ENCODE results near the gene OLFML3.
A peak's percentile ranks its signal among the peaks of the same experiment; 100 is the strongest.

Gene OLFML3

DNA sequence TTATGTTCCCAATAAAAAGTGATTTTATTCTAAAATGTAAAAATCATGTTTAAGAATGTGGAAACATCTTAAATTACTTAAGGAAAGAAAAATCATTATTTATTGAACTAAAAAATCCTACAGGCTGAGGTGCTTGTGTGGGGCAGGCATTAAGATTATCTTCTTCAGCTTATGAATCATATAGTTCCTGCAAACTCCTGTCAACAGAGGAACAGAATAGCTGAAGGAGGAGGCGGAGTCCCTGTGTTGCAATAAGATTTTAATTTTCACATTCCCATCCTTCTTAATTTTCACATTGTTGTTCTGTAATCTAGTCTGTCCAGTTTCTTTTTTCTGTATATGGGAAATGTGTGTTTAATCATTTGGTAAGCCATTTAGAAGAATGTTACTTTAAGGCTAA, 20.6 kb upstream of the OLFML3 start:
- Histone ChIP-seq H3K27ac (ENCODE audit: low read depth, low read length) (no peak overlapping the region), H3K4me3 (ENCODE audit: low read length) (no peak overlapping the region), H3K27me3 (ENCODE audit: control insufficient read depth, insufficient read depth, low read length) (no peaks in the 10 kb centered on the region), H3K4me1 (ENCODE audit: control insufficient read depth, insufficient read depth, low read length) (no peaks in the 10 kb centered on the region), H3K36me3 (ENCODE audit: control insufficient read depth, insufficient read depth, low read length) (peaks cover 8% of the 10 kb centered on the region), H3K9ac (ENCODE audit: low read length) (no peak overlapping the region)

DNA sequence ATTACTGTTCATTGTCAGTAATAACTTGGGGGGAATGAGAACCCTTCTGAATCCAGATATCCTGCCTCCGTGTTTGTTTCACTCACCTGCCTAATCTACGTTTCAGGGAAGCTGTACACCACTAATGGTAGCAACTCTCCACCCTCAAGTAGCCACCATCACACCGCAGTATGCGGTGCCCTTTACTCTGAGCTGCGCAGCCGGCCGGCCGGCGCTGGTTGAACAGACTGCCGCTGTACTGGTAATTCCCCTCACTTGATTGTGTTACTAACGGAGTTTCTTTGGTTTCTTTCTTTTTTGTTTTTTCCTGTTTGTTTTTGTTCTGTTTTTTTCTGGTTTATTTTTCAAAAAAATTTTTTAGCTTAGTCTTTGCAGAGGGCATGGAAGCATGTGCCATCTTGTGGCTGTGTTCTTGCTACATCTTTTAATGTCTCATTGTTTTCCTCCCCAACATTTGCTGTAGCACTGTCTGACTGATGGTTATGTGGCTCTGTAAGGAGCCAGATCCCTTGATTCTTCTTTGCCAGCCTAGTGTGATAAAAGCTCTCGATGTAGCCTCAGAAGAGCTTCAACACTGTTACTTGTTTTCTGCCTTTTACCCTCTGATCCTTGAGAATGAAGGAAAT, 15.9 kb upstream of the OLFML3 start:
- H3K27me3 ChIP-seq (ENCODE audit: control insufficient read depth, insufficient read depth, low read length), result no peaks in the 10 kb centered on the region
- H3K4me1 ChIP-seq (ENCODE audit: control insufficient read depth, insufficient read depth, low read length), result no peaks in the 10 kb centered on the region
- no peak overlapping the region for H3K27ac ChIP-seq (ENCODE audit: low read depth, low read length)
- peaks cover 18% of the 10 kb centered on the region for H3K36me3 ChIP-seq (ENCODE audit: control insufficient read depth, insufficient read depth, low read length)
- H3K4me3 ChIP-seq (ENCODE audit: low read length), result no peak overlapping the region
- no peak overlapping the region for H3K9ac ChIP-seq (ENCODE audit: low read length)

DNA sequence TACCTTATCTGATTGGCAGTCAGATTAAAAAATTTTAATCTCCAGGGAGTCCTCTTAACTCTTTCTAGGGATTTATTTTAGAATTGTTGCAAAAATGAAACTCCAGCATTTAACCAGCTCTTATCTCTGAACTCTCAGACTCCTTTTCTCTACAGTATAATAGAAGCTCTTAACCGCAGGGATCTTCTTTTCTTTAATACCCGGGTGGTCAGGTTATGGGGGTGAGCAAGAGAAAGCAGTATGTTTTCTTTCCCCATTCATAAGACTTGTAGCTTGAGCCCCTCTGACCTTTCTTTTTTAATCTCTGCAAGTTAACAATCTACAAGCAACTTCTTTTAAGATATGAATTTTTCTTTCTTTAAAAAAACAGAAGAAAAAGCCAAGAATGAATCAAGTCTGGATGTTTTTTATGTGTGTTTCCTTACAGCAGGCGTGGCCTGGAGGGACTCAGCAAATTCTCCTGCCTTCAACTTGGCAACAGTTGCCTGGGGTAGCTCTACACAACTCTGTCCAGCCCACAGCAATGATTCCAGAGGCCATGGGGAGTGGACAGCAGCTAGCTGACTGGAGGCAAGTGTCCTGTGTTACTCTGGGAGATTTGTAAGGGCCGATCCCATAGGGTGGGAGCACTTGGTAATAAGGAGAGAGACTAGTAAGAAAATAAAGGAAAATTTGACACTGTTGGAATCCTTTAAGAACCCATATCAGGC, 13.4 kb upstream of the OLFML3 start:
- no peak overlapping the region for H3K9ac ChIP-seq (ENCODE audit: low read length)
- H3K27me3 ChIP-seq (ENCODE audit: control insufficient read depth, insufficient read depth, low read length), result no peaks in the 10 kb centered on the region
- peaks cover 35% of the 10 kb centered on the region for H3K36me3 ChIP-seq (ENCODE audit: control insufficient read depth, insufficient read depth, low read length)
- H3K27ac ChIP-seq (ENCODE audit: low read depth, low read length), result no peak overlapping the region
- no peak overlapping the region for H3K4me3 ChIP-seq (ENCODE audit: low read length)
- H3K4me1 ChIP-seq (ENCODE audit: control insufficient read depth, insufficient read depth, low read length), result no peaks in the 10 kb centered on the region

DNA sequence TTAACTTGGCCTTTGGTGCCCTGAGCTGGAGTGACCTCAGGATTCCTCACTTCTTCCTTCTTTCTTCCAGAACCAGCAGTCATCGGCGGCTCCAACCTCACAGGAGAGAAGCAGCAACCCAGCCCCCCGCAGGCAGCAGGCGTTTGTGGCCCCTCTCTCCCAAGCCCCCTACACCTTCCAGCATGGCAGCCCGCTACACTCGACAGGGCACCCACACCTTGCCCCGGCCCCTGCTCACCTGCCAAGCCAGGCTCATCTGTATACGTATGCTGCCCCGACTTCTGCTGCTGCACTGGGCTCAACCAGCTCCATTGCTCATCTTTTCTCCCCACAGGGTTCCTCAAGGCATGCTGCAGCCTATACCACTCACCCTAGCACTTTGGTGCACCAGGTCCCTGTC, 6.3 kb upstream of the OLFML3 start:
- Histone ChIP-seq H3K4me3 (ENCODE audit: low read length) (no peak overlapping the region), H3K27ac (ENCODE audit: low read depth, low read length) (no peak overlapping the region), H3K9ac (ENCODE audit: low read length) (no peak overlapping the region), H3K27me3 (ENCODE audit: control insufficient read depth, insufficient read depth, low read length) (no peaks in the 10 kb centered on the region), H3K4me1 (ENCODE audit: control insufficient read depth, insufficient read depth, low read length) (peaks cover 3% of the 10 kb centered on the region), H3K36me3 (ENCODE audit: control insufficient read depth, insufficient read depth, low read length) (peaks cover 41% of the 10 kb centered on the region)

DNA sequence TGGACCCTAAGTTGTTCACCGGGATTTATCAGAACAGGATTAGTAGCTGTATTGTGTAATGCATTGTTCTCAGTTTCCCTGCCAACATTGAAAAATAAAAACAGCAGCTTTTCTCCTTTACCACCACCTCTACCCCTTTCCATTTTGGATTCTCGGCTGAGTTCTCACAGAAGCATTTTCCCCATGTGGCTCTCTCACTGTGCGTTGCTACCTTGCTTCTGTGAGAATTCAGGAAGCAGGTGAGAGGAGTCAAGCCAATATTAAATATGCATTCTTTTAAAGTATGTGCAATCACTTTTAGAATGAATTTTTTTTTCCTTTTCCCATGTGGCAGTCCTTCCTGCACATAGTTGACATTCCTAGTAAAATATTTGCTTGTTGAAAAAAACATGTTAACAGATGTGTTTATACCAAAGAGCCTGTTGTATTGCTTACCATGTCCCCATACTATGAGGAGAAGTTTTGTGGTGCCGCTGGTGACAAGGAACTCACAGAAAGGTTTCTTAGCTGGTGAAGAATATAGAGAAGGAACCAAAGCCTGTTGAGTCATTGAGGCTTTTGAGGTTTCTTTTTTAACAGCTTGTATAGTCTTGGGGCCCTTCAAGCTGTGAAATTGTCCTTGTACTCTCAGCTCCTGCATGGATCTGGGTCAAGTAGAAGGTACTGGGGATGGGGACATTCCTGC, 3.9 kb upstream of the OLFML3 start:
- Histone ChIP-seq H3K27ac (ENCODE audit: low read depth, low read length) (no peak overlapping the region), H3K4me1 (ENCODE audit: control insufficient read depth, insufficient read depth, low read length) (peaks cover 10% of the 10 kb centered on the region), H3K36me3 (ENCODE audit: control insufficient read depth, insufficient read depth, low read length) (peaks cover 22% of the 10 kb centered on the region), H3K27me3 (ENCODE audit: control insufficient read depth, insufficient read depth, low read length) (no peaks in the 10 kb centered on the region), H3K9ac (ENCODE audit: low read length) (no peak overlapping the region), H3K4me3 (ENCODE audit: low read length) (no peak overlapping the region)

DNA sequence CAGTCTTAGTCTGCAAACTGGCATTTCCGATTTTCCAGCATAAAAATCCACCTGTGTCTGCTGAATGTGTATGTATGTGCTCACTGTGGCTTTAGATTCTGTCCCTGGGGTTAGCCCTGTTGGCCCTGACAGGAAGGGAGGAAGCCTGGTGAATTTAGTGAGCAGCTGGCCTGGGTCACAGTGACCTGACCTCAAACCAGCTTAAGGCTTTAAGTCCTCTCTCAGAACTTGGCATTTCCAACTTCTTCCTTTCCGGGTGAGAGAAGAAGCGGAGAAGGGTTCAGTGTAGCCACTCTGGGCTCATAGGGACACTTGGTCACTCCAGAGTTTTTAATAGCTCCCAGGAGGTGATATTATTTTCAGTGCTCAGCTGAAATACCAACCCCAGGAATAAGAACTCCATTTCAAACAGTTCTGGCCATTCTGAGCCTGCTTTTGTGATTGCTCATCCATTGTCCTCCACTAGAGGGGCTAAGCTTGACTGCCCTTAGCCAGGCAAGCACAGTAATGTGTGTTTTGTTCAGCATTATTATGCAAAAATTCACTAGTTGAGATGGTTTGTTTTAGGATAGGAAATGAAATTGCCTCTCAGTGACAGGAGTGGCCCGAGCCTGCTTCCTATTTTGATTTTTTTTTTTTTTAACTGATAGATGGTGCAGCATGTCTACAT, 2.5 kb upstream of the OLFML3 start:
- H3K27me3 ChIP-seq (ENCODE audit: control insufficient read depth, insufficient read depth, low read length), result no peaks in the 10 kb centered on the region
- H3K4me3 ChIP-seq (ENCODE audit: low read length), result no peak overlapping the region
- peaks cover 16% of the 10 kb centered on the region for H3K36me3 ChIP-seq (ENCODE audit: control insufficient read depth, insufficient read depth, low read length)
- peaks cover 22% of the 10 kb centered on the region for H3K4me1 ChIP-seq (ENCODE audit: control insufficient read depth, insufficient read depth, low read length)
- no peak overlapping the region for H3K27ac ChIP-seq (ENCODE audit: low read depth, low read length)
- H3K9ac ChIP-seq (ENCODE audit: low read length), result no peak overlapping the region

DNA sequence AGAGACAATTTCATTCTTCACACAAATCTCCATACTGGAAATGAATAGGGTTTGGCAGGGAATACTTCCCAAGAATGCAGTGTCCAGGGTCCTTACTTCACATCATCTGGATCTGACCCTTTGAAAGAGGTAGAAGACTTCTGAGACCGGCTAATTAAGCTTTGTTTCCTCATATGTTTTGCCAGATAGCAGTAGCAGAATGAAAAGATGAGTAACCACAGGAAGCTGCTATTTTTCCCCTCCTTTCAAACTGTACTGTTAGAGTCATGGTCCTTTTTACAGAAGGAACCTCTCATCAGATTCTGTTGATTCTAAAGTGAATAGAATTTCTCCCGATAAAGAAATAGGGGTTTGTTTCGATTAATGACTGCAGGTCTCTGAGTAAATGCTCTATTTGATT, 1.4 kb upstream of the OLFML3 start:
- no peak overlapping the region for H3K9ac ChIP-seq (ENCODE audit: low read length)
- H3K36me3 ChIP-seq (ENCODE audit: control insufficient read depth, insufficient read depth, low read length), result peaks cover 5% of the 10 kb centered on the region
- H3K27me3 ChIP-seq (ENCODE audit: control insufficient read depth, insufficient read depth, low read length), result no peaks in the 10 kb centered on the region
- no peak overlapping the region for H3K4me3 ChIP-seq (ENCODE audit: low read length)
- H3K27ac ChIP-seq (ENCODE audit: low read depth, low read length), result peak overlapping the region; percentile 81
- peaks cover 29% of the 10 kb centered on the region for H3K4me1 ChIP-seq (ENCODE audit: control insufficient read depth, insufficient read depth, low read length)

DNA sequence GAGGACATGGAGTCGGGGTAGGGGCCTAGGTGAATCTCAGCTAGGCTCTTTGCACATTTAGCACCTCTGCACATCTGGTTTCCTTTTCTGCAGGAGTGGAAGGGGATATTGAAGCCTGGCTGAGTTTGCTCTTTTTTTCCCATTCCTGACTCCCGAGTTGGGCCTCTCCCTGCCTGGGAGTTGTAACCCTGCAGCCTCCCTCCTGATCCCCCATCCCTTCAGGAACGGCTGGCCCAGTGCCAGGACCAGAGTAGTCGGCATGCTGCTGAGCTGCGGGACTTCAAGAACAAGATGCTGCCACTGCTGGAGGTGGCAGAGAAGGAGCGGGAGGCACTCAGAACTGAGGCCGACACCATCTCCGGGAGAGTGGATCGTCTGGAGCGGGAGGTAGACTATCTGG, 836 bp downstream of the OLFML3 start:
- H3K4me1 ChIP-seq (ENCODE audit: control insufficient read depth, insufficient read depth, low read length), result peaks cover 45% of the 10 kb centered on the region
- H3K36me3 ChIP-seq (ENCODE audit: control insufficient read depth, insufficient read depth, low read length), result no peaks in the 10 kb centered on the region
- peak overlapping the region; percentile 8 for H3K9ac ChIP-seq (ENCODE audit: low read length)
- peak overlapping the region; percentile 53 for H3K4me3 ChIP-seq (ENCODE audit: low read length)
- peak overlapping the region; percentile 81 for H3K27ac ChIP-seq (ENCODE audit: low read depth, low read length)
- no peaks in the 10 kb centered on the region for H3K27me3 ChIP-seq (ENCODE audit: control insufficient read depth, insufficient read depth, low read length)

DNA sequence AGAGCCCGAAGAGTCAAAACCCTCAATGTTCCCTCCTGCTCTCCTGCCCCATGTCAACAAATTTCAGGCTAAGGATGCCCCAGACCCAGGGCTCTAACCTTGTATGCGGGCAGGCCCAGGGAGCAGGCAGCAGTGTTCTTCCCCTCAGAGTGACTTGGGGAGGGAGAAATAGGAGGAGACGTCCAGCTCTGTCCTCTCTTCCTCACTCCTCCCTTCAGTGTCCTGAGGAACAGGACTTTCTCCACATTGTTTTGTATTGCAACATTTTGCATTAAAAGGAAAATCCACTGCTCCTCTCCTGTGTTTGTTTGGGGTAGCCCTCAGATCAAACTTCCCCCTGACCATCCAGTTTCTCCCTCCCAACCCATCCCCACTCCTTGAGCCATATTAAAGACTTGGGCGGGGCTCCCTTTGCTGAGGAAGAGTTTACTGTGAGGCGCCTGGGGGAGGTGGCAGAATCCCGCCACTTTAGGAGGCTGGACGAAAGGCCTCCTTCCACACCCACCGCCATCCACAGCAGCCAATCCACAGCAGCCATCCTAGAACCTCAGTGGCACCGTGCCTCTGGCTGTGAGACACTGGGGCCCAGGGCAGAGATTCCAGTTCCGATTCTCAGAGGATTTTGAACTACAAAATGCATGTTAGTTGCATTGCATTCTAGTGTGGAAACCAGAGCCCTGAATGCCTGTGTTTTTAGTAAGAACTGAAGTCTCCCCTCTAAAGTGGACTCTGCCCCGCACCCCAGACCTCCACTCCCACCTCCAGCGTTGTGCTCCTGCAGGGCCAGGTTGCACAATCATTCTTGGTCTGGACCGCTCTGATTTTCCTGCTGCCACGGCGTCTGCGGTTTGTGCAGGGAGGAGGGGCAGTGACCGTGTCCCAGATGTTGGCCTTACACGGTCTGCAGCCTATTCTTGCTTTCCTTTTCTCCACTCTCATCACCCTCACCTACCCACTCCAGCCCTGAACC, 3.0 kb downstream of the OLFML3 start:
- peak overlapping the region; percentile 81 for H3K27ac ChIP-seq (ENCODE audit: low read depth, low read length)
- peaks cover 45% of the 10 kb centered on the region for H3K4me1 ChIP-seq (ENCODE audit: control insufficient read depth, insufficient read depth, low read length)
- no peaks in the 10 kb centered on the region for H3K27me3 ChIP-seq (ENCODE audit: control insufficient read depth, insufficient read depth, low read length)
- H3K36me3 ChIP-seq (ENCODE audit: control insufficient read depth, insufficient read depth, low read length), result no peaks in the 10 kb centered on the region
- peak overlapping the region; percentile 63 for H3K4me3 ChIP-seq (ENCODE audit: low read length)
- peak overlapping the region; percentile 21 for H3K9ac ChIP-seq (ENCODE audit: low read length)

DNA sequence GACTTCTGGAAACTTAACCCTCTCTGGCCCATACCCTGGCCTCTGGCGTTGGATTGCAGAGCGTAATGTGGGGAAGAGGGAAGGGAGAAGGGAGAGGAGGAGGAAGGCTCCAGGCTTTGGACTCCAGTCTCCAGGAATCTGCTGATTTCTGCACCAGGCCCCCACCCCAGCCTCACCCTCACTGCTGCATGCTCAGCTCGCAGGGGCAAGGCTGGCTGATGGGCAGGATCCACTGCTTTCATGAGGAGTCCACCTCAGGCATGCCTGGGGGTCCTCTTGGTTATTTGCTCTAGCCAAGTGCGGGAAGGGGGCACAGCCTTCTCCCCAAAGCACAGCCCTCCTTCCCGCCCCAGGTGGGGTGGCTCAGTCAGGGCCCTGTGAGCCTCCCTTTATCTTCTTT, 3.7 kb downstream of the OLFML3 start:
- H3K36me3 ChIP-seq (ENCODE audit: control insufficient read depth, insufficient read depth, low read length), result no peaks in the 10 kb centered on the region
- H3K27me3 ChIP-seq (ENCODE audit: control insufficient read depth, insufficient read depth, low read length), result no peaks in the 10 kb centered on the region
- peaks cover 43% of the 10 kb centered on the region for H3K4me1 ChIP-seq (ENCODE audit: control insufficient read depth, insufficient read depth, low read length)
- peak overlapping the region; percentile 63 for H3K4me3 ChIP-seq (ENCODE audit: low read length)
- no peak overlapping the region for H3K9ac ChIP-seq (ENCODE audit: low read length)
- peak overlapping the region; percentile 81 for H3K27ac ChIP-seq (ENCODE audit: low read depth, low read length)

DNA sequence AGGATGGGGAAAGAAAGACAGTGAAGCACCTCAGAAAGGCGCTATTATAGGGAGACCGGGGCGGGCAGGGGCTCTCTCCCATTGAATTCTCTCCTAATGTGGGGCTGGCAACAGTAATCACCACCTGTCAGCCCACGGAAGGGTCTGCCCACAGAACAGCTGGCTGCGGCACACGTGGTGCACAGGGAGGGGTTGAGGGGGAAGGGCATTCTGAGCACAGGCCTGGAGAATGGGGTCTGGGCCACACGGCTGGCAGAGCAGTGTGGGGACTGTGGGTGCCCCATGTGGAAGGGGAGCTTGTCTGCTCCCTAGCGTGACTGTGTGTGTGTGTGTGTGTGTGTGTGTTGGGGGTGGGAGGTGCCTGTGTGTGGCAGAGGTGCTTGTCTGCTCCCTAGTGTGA, 4.1 kb downstream of the OLFML3 start:
- H3K9ac ChIP-seq (ENCODE audit: low read length), result no peak overlapping the region
- peak overlapping the region; percentile 81 for H3K27ac ChIP-seq (ENCODE audit: low read depth, low read length)
- H3K4me1 ChIP-seq (ENCODE audit: control insufficient read depth, insufficient read depth, low read length), result peaks cover 38% of the 10 kb centered on the region
- peak overlapping the region; percentile 63 for H3K4me3 ChIP-seq (ENCODE audit: low read length)
- H3K36me3 ChIP-seq (ENCODE audit: control insufficient read depth, insufficient read depth, low read length), result no peaks in the 10 kb centered on the region
- H3K27me3 ChIP-seq (ENCODE audit: control insufficient read depth, insufficient read depth, low read length), result no peaks in the 10 kb centered on the region

Data from rectal smooth muscle tissue (tissue), 1 donor.